Activated naive CD8-positive, alpha-beta T cell treated with anti-CD3 and anti-CD28 coated beads, Interleukin-2, amount 50 U/mL, for 24 hours (primary cell): Measurements from ENCODE around the gene BPGM.

Experiments used
- ATAC-seq: fragments of 150-1000 bp; cut with Tn5 transposase; one replicate; pipeline ENCODE4 v1.10.0; 2021
- DNase-seq: peaks from one replicate; pipeline ENCODE4 v3.0.0; 2021
- H3K27ac Mint-ChIP-seq: one replicate; pipeline ENCODE4 v1.8.0; 2021; ENCODE audit warnings: mild to moderate bottlenecking, mixed read lengths
- H3K27me3 Mint-ChIP-seq: one replicate; pipeline ENCODE4 v1.8.0; 2021; ENCODE audit warnings: mixed read lengths
- H3K36me3 Mint-ChIP-seq: one replicate; pipeline ENCODE4 v1.8.0; 2021; ENCODE audit warnings: low read depth, mixed read lengths
- H3K4me1 Mint-ChIP-seq: one replicate; pipeline ENCODE4 v1.8.0; 2021; ENCODE audit warnings: mixed read lengths
- H3K4me3 Mint-ChIP-seq: one replicate; pipeline ENCODE4 v1.8.0; 2021; ENCODE audit warnings: mild to moderate bottlenecking, moderate library complexity, mixed read lengths
- H3K9me3 Mint-ChIP-seq: one replicate; pipeline ENCODE4 v1.8.0; 2021; ENCODE audit warnings: mixed read lengths

The BPGM gene

DNA sequence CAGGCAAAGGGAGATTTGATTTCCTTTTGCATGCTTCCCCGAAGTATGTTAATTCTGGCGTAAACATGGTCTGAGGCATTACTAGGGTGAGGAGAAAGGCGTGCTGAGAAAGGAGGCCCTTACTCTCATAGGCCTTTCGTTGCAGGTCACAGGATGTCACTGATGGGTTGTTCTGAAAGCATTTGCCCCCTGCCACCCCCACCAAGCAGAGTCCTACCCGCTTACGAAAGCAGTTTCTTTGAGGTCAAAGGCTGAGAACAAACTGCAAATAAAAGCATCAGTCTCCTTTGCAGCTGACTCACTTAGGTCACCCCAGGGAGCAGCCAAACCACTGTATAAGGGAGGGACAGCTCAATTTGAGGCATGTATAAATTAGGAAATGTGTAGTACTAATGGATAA, 57.1 kb downstream of the BPGM start:
- no peaks in the 10 kb centered on the region for H3K27me3 Mint-ChIP-seq
- no peak for DNase-seq
- H3K4me1 Mint-ChIP-seq, result no peaks in the 10 kb centered on the region
- no peak for ATAC-seq
- H3K9me3 Mint-ChIP-seq, result no peaks in the 10 kb centered on the region
- no peaks in the 10 kb centered on the region for H3K36me3 Mint-ChIP-seq
- no peak overlapping the region for H3K4me3 Mint-ChIP-seq
- no peak overlapping the region for H3K27ac Mint-ChIP-seq

DNA sequence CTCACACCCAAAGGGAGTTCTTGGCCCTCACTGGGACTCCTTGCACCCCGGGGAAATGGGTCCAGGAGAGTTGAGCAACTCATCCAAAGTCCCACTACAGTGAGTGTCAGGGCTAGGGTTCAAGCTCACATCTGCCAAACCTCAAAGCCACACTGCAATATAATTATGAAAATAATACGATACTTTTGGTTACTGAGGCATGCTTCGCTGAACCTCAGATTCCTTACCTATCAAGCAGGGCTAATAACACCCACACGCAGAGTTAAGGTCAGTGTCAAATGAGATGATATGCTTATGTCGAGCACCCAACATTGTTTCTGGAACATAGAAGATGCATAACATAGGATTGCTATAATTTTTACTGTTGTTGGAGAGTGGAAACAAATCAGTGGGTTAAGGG, 58.2 kb downstream of the BPGM start:
- Mint-ChIP-seq H3K27me3 (no peaks in the 10 kb centered on the region), H3K4me1 (no peaks in the 10 kb centered on the region), H3K27ac (no peak overlapping the region), H3K4me3 (no peak overlapping the region), H3K36me3 (no peaks in the 10 kb centered on the region), H3K9me3 (no peaks in the 10 kb centered on the region)
- no peak for DNase-seq
- no peak for ATAC-seq

DNA sequence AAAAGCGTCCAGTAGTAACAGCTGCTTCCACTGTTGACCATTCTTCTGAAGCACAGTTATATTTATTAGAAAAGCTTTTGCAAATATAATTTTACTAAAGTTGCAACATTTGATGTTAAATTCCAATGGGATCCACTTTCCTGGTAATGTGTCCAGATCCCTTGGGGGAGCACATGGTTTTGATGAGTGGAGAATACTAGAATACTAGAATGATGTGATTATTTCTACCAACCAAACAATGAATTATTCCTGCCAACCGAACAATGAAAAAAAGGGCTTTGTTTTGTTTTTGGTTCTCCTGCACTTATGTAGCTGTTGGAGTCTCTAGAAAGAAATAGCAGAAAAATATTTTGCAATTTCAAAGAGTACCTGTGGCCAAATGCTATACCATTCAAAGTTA, 59.1 kb downstream of the BPGM start:
- DNase-seq, result no peak
- peaks cover 6% of the 10 kb centered on the region for H3K4me1 Mint-ChIP-seq
- H3K27ac Mint-ChIP-seq, result no peak overlapping the region
- no peaks in the 10 kb centered on the region for H3K9me3 Mint-ChIP-seq
- no peak overlapping the region for H3K4me3 Mint-ChIP-seq
- no peak for ATAC-seq
- H3K36me3 Mint-ChIP-seq, result no peaks in the 10 kb centered on the region
- H3K27me3 Mint-ChIP-seq, result no peaks in the 10 kb centered on the region

DNA sequence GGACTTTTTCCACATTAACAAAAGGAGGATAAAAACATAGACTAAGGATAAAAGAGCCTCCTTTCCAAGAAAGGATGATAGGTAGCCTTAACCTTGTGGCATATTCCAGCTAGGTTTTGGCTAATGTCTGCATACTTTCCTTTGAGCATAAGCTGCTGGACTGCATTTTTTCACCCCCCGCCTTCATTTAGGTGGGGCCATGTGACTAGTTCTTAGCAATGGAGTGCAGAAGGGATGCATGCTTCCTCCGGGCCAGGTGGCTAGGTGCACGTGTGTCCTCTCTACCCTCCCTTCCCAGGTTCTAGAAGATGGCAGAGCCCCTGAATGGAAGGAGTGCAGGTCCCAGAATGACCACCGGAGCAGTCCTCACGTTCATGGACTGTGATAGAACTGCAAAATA, 59.8 kb downstream of the BPGM start:
- H3K27ac Mint-ChIP-seq, result no peak overlapping the region
- H3K4me3 Mint-ChIP-seq, result no peak overlapping the region
- ATAC-seq (no peak), DNase-seq (no peak)
- peaks cover 14% of the 10 kb centered on the region for H3K4me1 Mint-ChIP-seq
- H3K9me3 Mint-ChIP-seq, result no peaks in the 10 kb centered on the region
- no peaks in the 10 kb centered on the region for H3K27me3 Mint-ChIP-seq
- no peaks in the 10 kb centered on the region for H3K36me3 Mint-ChIP-seq

GRCh38 chr7:134707663-134708378, 61.2 kb downstream of the BPGM start:
- H3K27ac Mint-ChIP-seq, result no peak overlapping the region
- H3K4me1 Mint-ChIP-seq, result peaks cover 24% of the 10 kb centered on the region
- no peak overlapping the region for H3K4me3 Mint-ChIP-seq
- H3K27me3 Mint-ChIP-seq, result no peaks in the 10 kb centered on the region
- H3K36me3 Mint-ChIP-seq, result no peaks in the 10 kb centered on the region
- H3K9me3 Mint-ChIP-seq, result no peaks in the 10 kb centered on the region
- ATAC-seq (no peak), DNase-seq (no peak)

GRCh38 chr7:134708692-134709091, 62.0 kb downstream of the BPGM start:
- Mint-ChIP-seq H3K27me3 (no peaks in the 10 kb centered on the region), H3K27ac (no peak overlapping the region), H3K4me3 (no peak overlapping the region), H3K9me3 (no peaks in the 10 kb centered on the region), H3K36me3 (no peaks in the 10 kb centered on the region), H3K4me1 (peaks cover 29% of the 10 kb centered on the region)
- no peak for ATAC-seq
- DNase-seq, result no peak

DNA sequence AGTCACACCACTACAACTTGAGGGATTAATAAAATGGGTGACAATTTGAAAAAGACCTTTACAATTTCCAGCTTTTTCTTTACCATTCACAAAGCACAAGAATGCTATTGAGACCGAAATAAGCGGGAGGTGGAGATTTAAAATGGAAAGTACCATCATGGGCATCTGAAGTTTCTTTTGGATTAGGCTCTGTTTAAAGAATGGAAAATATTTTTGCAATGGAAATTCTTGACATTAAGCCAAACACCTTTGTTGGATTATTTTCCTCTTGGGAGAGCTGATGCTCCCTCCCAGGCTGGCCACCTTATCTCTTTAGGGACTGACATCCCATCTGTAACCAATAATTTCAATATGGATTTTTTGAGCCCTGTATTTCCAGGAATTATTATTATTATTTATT, 62.5 kb downstream of the BPGM start:
- ATAC-seq (no peak), DNase-seq (no peak)
- H3K36me3 Mint-ChIP-seq, result no peaks in the 10 kb centered on the region
- no peaks in the 10 kb centered on the region for H3K9me3 Mint-ChIP-seq
- no peak overlapping the region for H3K27ac Mint-ChIP-seq
- H3K4me3 Mint-ChIP-seq, result no peak overlapping the region
- H3K27me3 Mint-ChIP-seq, result no peaks in the 10 kb centered on the region
- H3K4me1 Mint-ChIP-seq, result peaks cover 30% of the 10 kb centered on the region

DNA sequence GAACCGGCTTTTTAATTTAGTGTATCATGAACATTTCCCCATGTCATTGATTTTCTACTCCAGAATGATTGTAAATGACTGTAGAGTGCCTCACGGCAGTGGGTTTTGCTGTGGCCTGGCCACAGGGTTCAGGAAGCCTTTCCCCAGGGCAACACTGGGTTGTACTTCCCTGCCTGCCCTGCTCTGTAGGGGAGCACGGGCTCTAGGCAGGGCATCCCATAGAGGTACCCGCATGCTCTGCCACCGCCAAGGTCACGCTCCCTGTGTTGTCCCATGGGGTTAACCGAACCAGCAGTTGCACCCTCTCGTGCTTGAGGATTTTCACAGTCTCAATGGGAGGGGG, 63.8 kb downstream of the BPGM start:
- Mint-ChIP-seq H3K27me3 (no peaks in the 10 kb centered on the region), H3K9me3 (no peaks in the 10 kb centered on the region), H3K4me1 (peaks cover 30% of the 10 kb centered on the region), H3K36me3 (no peaks in the 10 kb centered on the region), H3K27ac (peak overlapping the region; percentile 94), H3K4me3 (peak overlapping the region; percentile 74)
- ATAC-seq (peak; percentile 38), DNase-seq (no peak)

DNA sequence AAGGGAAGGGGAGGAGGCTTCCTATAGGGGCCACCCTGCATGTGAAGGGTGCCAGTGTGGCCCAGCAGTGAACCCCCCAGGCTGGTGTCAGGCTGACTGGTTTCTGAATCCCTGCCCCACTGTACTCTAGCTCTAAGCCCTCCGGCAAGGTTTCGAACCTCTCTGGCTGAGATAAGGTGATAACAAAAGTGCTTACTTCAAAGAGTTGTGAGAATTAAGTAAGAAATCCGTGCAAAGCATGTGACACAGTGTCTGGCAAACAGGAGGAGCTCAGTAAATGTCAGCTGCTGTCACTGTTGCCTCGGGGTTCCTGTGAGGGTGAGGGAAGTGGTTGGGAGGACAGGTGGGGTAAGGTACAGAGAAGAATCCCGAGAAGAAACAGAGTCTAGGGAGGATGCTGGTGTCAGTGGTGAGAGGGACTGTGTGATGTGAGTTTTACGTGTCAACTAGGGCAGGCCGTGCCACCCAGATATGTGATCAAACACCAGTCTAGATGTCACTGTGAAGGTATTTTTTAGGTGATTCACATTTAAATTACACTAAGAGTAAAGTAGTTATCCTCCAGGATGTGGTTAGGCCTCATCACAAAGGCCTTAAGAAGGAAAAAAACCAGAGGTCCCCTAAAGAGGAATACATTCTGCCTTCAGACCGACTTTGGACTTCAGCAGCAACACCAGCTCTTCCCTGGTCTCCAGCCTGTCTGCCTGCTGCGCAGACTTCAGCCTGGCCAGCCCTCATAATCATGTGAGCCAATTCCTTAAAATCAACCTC, 64.4 kb downstream of the BPGM start:
- Mint-ChIP-seq H3K27me3 (no peaks in the 10 kb centered on the region), H3K9me3 (no peaks in the 10 kb centered on the region), H3K36me3 (no peaks in the 10 kb centered on the region), H3K4me3 (peak overlapping the region; percentile 74), H3K4me1 (peaks cover 30% of the 10 kb centered on the region), H3K27ac (peak overlapping the region; percentile 94)
- ATAC-seq (peak; percentile 96), DNase-seq (peak; percentile 43)

DNA sequence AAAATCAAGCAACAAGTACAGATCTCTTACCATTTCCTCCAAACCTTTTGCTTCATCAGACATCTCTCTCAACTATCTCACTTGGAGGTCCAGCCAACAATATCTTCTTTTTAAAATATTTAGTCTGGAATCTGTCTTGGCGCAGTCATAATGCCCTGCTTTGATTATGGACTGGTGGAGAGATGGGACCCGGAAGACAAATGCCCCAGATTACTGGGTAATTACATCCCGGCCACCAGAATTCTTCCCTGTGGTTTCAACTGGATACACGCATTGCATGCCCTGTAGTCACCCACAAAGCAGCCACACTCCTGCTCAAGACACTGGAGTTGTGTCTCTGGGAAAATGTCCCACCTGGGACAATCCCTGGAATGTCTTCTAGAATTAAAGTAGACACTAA, 65.5 kb downstream of the BPGM start:
- Mint-ChIP-seq H3K4me3 (peak overlapping the region; percentile 27), H3K36me3 (no peaks in the 10 kb centered on the region), H3K27ac (no peak overlapping the region), H3K4me1 (peaks cover 30% of the 10 kb centered on the region), H3K27me3 (no peaks in the 10 kb centered on the region), H3K9me3 (no peaks in the 10 kb centered on the region)
- DNase-seq (no peak), ATAC-seq (no peak)

- Mint-ChIP-seq H3K27ac (no peak overlapping the region), H3K9me3 (no peaks in the 10 kb centered on the region), H3K4me3 (no peak overlapping the region), H3K36me3 (no peaks in the 10 kb centered on the region), H3K4me1 (peaks cover 30% of the 10 kb centered on the region), H3K27me3 (no peaks in the 10 kb centered on the region)
- ATAC-seq, result no peak
- DNase-seq, result no peak
These were observed 68.0 kb downstream of the BPGM start for GRCh38 chr7:134714470-134715205.

GRCh38 chr7:134718211-134718875, 71.7 kb downstream of the BPGM start:
- Mint-ChIP-seq H3K36me3 (no peaks in the 10 kb centered on the region), H3K4me3 (no peak overlapping the region), H3K9me3 (no peaks in the 10 kb centered on the region), H3K27ac (no peak overlapping the region), H3K4me1 (peaks cover 3% of the 10 kb centered on the region), H3K27me3 (no peaks in the 10 kb centered on the region)
- DNase-seq (no peak), ATAC-seq (no peak)

DNA sequence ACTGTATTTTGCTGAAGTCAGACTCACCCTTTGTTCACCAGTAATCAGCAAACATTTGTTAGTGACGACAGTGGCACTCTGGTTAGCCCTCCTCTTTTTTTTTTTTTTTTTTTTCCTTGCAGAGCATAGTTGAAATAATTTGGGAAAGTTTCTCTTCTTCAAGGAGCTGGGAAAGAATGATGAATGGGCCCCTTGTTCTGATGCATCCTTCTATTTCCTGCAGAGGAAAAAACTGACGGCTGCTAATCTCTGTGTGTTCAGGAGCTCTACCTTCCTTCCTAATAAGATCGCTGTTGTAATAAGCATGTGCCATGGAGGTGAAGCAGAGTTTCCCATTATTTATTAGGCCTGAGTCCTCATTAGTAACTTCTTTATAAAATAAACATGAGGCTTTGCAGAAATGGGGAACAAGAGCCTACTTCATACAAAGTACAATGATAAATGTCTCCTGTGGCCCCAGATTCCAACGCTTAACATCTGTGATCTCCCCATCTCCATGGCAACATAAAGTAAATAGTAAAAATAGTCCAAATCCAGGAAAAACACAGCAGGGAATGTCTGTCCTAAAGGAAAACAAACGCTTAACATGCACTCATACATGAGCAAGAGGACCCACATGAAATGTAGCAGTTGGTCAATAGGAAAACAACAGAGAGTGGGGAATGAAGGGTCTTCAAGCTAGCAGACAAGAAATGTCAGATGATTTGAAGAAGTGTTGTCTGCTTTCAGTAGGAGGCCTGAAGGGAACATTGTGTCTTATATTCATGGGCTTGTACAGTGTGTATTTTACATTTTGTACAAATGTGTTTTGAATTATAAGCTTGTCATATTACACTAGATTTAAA, 73.7 kb downstream of the BPGM start:
- DNase-seq (no peak), ATAC-seq (no peak)
- Mint-ChIP-seq H3K27me3 (no peaks in the 10 kb centered on the region), H3K36me3 (no peaks in the 10 kb centered on the region), H3K9me3 (no peaks in the 10 kb centered on the region), H3K4me3 (no peak overlapping the region), H3K4me1 (no peaks in the 10 kb centered on the region), H3K27ac (no peak overlapping the region)

- Mint-ChIP-seq H3K9me3 (no peaks in the 10 kb centered on the region), H3K4me1 (no peaks in the 10 kb centered on the region), H3K36me3 (no peaks in the 10 kb centered on the region), H3K27ac (no peak overlapping the region), H3K27me3 (no peaks in the 10 kb centered on the region), H3K4me3 (no peak overlapping the region)
- no peak for DNase-seq
- ATAC-seq, result no peak
These were observed 74.5 kb downstream of the BPGM start for GRCh38 chr7:134721171-134721570.
